Osteocyte (in vitro differentiated cells): ENCODE measurements around the gene MRTFA. TPM values are rescaled to one million over a fixed set of nuclear protein-coding genes. Genes with fewer than 3 reads are reported as not detected.
"Not testable (repeated sequence)": the region's sequence is repeated elsewhere in the genome, so short reads cannot be mapped to it uniquely, and the experiment has no call there.

Experiments
- DNase-seq: peaks from one replicate; pipeline ENCODE4 v3.0.0; 2021; ENCODE audit warnings: mixed read lengths; ENCODE audit not compliant: unreplicated experiment; ENCODE audit errors: extremely low spot score
- H3K27ac Mint-ChIP-seq: one replicate; pipeline ENCODE4 v1.8.0; 2021; ENCODE audit warnings: mild to moderate bottlenecking, mixed read lengths; ENCODE audit not compliant: unreplicated experiment
- H3K27me3 Mint-ChIP-seq: one replicate; pipeline ENCODE4 v1.8.0; 2021; ENCODE audit warnings: mixed read lengths; ENCODE audit not compliant: unreplicated experiment
- H3K36me3 Mint-ChIP-seq: one replicate; pipeline ENCODE4 v1.8.0; 2021; ENCODE audit warnings: mixed read lengths; ENCODE audit not compliant: unreplicated experiment
- H3K4me1 Mint-ChIP-seq: one replicate; pipeline ENCODE4 v1.8.0; 2021; ENCODE audit warnings: mixed read lengths; ENCODE audit not compliant: unreplicated experiment
- H3K4me3 Mint-ChIP-seq: one replicate; pipeline ENCODE4 v1.8.0; 2021; ENCODE audit warnings: mild to moderate bottlenecking, moderate library complexity, mixed read lengths; ENCODE audit not compliant: unreplicated experiment
- H3K9me3 Mint-ChIP-seq: one replicate; pipeline ENCODE4 v1.8.0; 2021; ENCODE audit warnings: mixed read lengths; ENCODE audit not compliant: unreplicated experiment
- CTCF ChIP-seq: fragments of 200-600 bp; sonication (generic); IDR thresholded peaks from 2 replicates; pipeline ENCODE4 v1.5.0; 2021; ENCODE audit warnings: antibody characterized with exemption, mild to moderate bottlenecking, moderate library complexity
- total RNA-seq: library from RNA; stranded (reverse); gene quantifications from 2 replicates; pipeline ENCODE4 v1.2.1, GENCODE V29; 2021

Gene MRTFA
- total RNA-seq, 1 donor from 2014 or later = 59.0 TPM

DNA sequence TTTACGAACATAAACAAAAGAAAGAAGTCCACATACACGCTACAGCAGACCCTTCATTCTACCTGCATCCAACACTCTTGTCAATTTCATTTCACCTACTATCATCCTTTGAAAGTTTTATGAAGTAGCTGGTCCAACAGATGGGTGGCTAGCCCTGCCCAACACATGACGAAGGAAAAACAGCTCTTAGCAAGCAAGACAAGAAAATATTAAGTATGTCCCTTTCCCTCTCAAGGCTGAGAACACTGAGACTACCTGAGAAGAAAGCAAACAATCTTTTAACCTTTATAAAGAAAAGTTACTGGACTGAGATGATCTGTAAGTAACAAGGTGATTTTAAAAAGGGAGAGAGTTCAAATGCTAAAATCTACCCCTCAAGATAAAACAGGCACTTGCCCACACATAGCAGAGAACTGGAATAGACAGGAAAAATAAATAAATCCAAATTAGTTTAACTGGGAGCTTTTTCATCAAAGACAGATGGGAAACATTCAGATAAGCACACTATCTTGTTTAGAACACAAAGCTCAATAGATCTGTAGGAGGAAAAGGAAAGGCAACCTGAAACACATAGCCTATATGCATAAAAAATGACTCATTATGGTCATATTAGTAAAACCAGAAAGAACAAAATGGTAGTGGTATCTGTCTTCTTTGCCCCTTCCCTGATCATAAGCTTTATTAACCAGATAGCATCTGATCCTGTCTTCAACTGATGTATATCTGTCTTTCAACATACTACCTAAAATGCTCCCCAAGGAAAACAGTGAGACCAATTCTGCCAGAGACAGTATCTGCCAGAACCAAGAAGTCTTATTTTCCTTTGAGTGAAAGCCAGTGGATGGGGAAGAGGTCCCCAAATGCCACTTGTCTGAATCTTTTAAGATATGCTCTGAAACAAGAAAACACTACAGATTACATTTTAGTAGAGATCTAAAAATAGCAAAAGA, 104.3 kb downstream of the MRTFA start:
- DNase-seq = no peak
- Mint-ChIP-seq H3K9me3 (no peaks in the 10 kb centered on the region), H3K36me3 (no peaks in the 10 kb centered on the region), H3K4me3 (peak overlapping the region; percentile 0), H3K4me1 (peaks cover 68% of the 10 kb centered on the region), H3K27me3 (no peaks in the 10 kb centered on the region), H3K27ac (peak overlapping the region; percentile 83)
- no peak for TF ChIP-seq CTCF

DNA sequence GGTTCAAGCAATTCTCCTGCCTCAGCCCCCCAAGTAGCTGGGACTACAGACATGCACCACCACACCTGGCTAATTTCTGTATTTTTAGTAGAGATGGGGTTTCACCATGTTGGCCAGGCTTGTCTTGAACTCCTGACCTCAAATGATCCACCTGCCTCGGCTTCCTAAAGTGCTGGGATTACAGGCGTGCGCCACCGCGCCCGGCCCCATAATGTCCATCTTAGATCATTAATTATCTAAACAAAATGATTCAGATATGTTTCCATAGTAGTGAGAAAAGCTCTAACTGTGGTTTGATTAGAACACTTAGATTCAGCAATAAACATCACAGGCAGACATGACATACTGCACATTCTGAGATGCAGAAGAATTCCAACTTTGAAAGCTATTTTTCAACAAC, 106.1 kb downstream of the MRTFA start:
- H3K9me3 Mint-ChIP-seq, H3K36me3 Mint-ChIP-seq, H3K27ac Mint-ChIP-seq, DNase-seq, H3K27me3 Mint-ChIP-seq, H3K4me3 Mint-ChIP-seq: not testable (repeated sequence)
- peaks cover 64% of the 10 kb centered on the region for H3K4me1 Mint-ChIP-seq

DNA sequence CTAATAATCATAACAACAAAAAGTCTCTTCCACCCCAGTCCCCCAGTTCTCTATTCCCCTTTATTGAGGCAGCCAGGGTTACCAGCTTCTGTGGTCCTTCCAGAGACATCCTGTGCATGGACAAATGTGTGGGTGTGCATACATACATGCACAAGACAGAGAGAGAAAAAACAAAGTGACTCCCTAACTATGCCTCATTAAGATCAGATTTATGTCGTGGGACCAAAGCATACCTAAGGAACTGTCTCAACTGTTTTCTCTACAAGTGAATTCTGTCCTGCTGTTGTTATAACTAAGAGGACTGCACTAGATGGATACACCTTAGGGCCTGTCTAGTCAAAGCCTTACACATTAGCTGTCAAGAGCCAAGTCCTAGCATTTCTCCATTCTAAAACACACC, 106.7 kb downstream of the MRTFA start:
- Mint-ChIP-seq H3K9me3 (no peaks in the 10 kb centered on the region), H3K36me3 (no peaks in the 10 kb centered on the region), H3K4me1 (peaks cover 61% of the 10 kb centered on the region), H3K27me3 (no peaks in the 10 kb centered on the region), H3K4me3 (no peak overlapping the region), H3K27ac (no peak overlapping the region)
- no peak for TF ChIP-seq CTCF
- DNase-seq = no peak

- H3K4me3 Mint-ChIP-seq = no peak overlapping the region
- no peaks in the 10 kb centered on the region for H3K36me3 Mint-ChIP-seq
- no peak overlapping the region for H3K27ac Mint-ChIP-seq
- H3K9me3 Mint-ChIP-seq = no peaks in the 10 kb centered on the region
- no peaks in the 10 kb centered on the region for H3K27me3 Mint-ChIP-seq
- no peak for DNase-seq
- TF ChIP-seq CTCF = no peak
- peaks cover 38% of the 10 kb centered on the region for H3K4me1 Mint-ChIP-seq
Measured at GRCh38 chr22:40526960-40527359, 109.6 kb downstream of the MRTFA start.

GRCh38 chr22:40525250-40525884, 111.2 kb downstream of the MRTFA start:
- Mint-ChIP-seq H3K36me3 (peaks cover 2% of the 10 kb centered on the region), H3K4me1 (peaks cover 24% of the 10 kb centered on the region), H3K27ac (peak overlapping the region; percentile 59), H3K9me3 (peaks cover under 1% of the 10 kb centered on the region), H3K4me3 (no peak overlapping the region), H3K27me3 (no peaks in the 10 kb centered on the region)
- peak; percentile 83 for TF ChIP-seq CTCF
- peak; percentile 88 for DNase-seq
